HG02870 (cell line): ENCODE data around the gene TM2D3.

Experiments used
- ATAC-seq: cut with Tn5 transposase; IDR thresholded peaks from one replicate; pipeline ENCODE4 v1.9.1; 2021; ENCODE audit warnings: mild to moderate bottlenecking, moderate library complexity; ENCODE audit not compliant: unreplicated experiment

TM2D3 gene

GRCh38 chr15:101608201-101608600, 44.0 kb downstream of the TM2D3 start:
- ATAC-seq: no peak

- ATAC-seq: no peak
Observed at GRCh38 chr15:101607108-101607507, 45.1 kb downstream of the TM2D3 start.

- ATAC-seq: no peak
Observed at GRCh38 chr15:101604124-101604874, 47.9 kb downstream of the TM2D3 start.

- no peak for ATAC-seq
Observed at GRCh38 chr15:101602801-101603200, 49.4 kb downstream of the TM2D3 start.

GRCh38 chr15:101600035-101600434, 52.1 kb downstream of the TM2D3 start:
- ATAC-seq: no peak

GRCh38 chr15:101599091-101599490, 53.1 kb downstream of the TM2D3 start:
- ATAC-seq: no peak

GRCh38 chr15:101597360-101597928, 54.7 kb downstream of the TM2D3 start:
- no peak for ATAC-seq

- no peak for ATAC-seq
Observed at GRCh38 chr15:101596633-101597032, 55.5 kb downstream of the TM2D3 start.
